Measurements from ENCODE around the gene ATP11B.
A peak's percentile ranks its signal among the peaks of the same experiment; 100 is the strongest.

ATP11B gene
- total RNA-seq, result 218 to 253 (median 243) reads per million in 4 donors

DNA sequence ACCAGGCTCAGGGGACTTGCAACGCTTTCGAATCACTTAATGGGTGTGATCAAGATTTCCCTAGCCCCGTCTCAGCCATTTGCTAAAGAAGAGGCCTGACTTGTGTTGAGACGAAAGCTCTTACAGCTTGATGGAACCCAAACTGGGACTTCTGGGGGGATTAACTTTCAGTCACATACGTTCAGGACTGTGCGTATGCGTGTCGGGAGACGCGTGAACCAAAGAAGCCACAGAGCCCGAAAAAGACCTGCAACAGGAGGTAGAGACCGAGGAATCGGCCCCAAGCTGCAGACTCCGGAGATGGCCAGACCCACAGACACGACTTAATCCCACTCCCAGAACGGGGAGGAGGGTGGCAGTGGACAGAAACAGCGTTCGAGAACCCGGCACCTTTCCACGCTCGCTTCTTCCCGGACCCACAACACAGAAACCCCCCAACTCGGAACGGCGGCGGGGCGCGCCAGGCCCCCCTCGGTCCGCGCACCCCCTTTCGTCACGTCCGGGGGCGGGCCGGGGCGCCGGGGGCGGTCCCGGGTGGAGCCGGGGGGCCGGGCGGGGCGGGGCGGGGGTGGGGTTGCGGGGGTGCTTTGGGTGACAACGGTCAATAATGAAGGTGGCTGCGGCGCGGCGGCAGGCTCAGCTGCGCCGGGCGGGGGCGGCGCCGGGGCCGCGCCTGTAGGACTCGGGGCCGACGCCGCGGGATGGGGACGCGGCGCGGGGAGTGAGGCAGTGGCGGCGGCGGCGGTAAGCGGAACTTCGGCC is at the start of gene ATP11B:
Gene ATP11B, plus strand, starts transcription at position 604 of the 762 bp plus-strand sequence. CDS start 256 bp downstream, outside the sequence.
- DNase-seq, result peak; percentile 70 to 82 (median 71)

DNA sequence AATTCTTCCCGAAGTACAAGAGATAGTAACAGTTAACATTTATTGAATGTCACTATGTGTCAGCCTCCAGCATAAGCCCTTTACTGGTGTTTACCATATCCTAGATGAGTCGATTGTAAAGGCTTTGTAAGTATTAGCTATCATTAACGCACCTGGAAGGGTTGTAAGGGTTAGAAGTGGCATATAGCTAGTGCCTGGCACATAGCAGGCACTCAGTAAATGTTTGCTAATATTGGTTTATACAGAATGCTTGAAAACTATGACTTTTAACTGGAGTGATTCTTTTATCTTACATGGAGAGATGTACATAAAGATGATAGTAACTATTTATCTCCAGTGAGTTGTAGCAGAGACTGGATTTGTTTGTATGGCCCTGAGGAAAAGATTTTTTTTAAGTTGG is 46.3 kb upstream of the ATP11B start:
- DNase-seq, result no peak

DNA sequence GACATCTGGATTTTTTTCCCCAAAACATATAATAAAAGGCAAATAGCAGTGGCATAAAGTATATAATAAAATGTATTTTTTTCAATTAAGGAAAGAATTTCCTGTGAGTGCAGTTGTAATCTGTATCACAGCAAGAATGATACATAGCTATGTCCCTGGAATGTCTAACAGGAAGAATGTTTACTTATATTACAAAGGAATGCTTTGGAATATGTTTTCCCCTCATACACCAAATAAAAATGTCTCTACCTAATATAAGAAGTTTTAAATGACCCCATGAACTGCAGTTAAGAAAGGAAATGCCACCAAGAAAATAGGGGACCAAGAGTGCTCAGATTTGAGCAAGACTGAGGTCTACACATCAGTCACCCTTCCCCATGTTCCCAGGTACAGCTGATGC is 38.0 kb upstream of the ATP11B start:
- no peak for DNase-seq

DNA sequence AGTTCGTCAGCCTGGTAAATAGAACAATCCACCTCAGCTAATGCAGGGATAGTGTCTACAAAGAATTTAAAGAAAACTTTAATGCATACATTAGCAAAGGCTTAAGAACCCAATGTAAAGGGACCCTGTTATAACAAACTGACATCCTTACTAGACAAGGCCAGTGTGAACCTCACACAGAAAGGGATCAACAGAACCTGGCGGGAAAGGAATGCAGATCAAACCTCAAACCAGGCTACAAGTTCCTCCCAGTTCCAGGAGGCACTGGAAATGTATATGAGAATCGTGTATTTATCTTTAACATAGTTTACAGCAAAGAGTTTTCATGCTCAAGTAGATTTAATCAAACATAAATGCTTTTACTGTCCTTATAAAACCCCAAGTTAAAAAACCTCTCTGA is 37.6 kb upstream of the ATP11B start:
- DNase-seq, result no peak

DNA sequence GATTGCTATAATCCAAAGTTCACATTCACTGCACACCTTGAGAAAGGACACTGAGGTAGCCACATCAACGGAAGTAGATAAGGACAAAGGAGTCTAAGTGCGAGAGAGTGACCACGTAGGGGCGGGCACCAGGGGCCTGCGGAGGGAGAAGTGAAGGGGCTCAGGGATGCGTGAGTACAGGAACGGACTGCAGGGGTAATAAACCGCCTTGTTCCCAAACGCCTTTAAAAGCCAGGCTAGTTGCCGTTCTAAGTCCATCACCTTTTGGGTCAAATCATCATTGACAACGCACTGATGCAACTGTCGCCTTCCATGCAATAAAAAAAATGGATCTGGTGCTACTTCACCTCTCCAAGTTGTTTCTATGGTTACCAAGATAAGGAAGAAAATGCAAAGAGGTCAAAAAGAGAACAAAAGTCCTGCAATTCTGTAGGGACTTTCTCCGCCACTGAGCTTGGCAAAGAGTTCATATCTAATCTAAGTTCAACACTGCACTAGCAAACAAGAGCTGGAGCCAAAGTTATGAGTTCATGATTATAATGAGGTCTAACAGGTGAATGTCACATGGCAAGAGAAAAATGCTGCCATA is 32.6 kb upstream of the ATP11B start:
- no peak for DNase-seq

DNA sequence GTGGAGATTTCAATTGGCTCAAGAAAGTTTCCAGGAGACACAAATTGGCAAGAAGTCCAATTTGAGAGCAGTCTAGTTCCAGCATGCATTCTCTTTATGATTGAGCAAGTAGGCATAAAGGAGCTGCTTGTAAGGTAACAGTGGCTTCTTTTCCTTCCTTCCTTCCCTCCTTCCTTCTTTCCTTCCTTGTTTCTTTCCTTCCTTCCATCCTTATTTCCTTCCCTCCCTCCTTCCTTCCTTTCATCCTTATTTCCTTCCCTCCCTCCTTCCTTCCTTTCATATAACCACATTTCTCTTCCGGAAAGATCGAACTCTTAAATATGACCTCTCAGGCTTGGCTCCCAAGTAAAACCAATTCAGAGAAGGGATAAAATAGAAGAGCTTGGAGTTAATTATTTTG is 29.4 kb upstream of the ATP11B start:
- no peak for DNase-seq

DNA sequence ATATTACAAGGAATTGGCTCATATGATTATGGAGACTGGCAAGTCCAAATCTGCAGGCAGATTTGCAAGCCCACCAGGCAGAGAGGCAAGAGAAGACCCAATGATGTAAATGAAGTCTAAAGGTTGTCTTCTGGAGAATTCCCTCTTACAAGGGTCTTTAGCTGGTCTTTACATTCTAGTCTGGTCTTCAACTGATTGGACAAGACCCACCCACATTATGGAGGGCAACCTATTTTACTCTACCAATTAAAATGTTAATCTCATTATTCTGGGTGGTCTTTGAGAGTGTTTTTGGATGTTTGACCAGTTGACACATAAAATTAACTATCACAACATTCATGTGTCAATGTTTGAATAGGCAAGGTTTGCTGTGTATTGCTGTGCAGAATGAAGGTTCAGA is 28.0 kb upstream of the ATP11B start:
- no peak for DNase-seq

DNA sequence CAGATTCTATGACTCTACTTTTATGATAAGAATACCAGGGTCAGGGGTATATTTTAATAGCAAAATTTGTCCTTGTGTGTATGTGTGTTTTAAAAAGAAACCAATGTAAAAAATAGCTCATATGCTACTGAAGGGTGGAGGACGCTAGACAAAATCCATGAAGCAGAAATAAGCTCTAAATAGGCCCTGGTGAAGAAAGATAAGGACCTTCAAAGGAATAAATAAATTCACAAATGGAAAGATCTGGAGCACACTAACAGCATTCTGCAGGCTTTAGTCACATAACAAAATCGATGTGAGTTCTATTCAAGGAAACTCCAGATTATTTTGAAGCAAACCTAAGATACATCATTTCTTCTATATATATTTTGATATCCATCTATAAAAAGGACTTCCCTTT is 27.2 kb upstream of the ATP11B start:
- no peak for DNase-seq

DNA sequence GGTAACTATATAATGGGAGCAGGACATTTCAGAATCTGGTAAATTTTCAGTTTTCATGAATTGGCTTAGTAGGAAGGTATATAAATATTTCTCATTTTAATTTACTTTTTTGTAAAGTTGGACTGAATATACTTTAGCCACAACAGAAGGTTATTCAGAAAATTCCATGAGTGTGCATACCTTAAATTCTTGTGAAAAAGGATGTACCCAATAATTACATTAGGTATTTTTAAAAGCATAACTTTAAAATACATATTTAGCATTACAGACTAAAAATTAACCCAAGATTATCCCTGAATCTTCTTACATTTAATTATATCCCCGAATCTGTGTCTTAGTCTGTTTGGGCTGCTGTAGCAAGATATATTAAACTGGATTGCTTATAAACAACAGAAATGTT is 24.9 kb upstream of the ATP11B start:
- no peak for DNase-seq

DNA sequence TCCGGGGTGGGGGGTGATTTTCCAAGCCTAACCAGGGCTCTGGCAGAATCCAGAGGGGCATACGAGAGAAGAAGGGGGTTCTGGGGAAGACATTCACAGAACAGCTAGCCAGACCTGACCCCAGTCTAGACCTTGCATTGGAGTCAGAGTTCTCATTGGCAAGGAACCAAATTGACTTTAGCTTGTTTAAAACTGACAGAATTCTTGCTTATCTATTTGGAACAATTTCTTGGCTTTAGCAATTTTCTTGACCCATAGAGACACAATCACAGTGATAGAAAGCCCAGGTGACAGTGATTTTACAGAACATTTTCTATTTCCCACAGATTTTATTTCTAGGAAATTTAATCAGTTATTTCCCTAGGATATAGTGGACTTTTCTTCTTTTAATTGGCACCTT is 23.6 kb upstream of the ATP11B start:
- no peak for DNase-seq

DNA sequence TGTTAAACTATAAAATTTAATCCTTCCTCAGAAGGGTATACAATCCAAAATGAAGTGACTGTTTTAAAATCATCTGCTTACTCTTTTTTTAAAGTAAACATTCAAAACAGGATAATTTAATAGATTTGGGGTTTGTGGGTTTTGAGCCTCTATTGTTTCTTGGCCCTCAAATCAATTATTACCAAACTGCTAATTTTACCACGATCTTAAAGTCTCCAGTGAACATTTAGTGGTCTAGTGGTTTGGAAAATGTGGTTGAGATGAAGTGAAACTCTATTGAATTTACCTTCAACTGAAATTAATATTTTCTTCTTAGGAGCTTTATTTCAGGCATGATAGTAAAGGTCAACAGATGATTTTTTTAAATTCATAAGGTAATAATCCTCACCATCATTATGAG is 11.2 kb upstream of the ATP11B start:
- no peak for DNase-seq

DNA sequence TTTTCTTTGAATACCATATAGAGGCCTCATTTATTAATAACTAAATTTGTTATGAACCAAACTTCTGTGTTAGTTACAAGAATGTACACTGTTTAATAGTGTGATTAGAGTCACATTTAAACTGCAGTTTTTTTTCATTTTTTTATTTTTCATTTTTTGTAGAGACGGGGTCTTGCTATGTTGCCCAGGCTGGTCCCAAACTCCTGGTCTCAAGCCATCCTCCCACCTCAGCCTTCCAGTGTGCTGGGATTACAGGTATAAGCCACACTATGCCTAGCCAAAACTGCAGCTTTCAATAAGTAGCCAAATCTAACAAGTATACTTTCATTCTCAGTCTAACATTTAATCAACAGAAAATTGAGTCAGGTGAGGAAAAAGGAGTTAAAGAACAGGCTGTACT is 10.2 kb upstream of the ATP11B start:
- no peak for DNase-seq

DNA sequence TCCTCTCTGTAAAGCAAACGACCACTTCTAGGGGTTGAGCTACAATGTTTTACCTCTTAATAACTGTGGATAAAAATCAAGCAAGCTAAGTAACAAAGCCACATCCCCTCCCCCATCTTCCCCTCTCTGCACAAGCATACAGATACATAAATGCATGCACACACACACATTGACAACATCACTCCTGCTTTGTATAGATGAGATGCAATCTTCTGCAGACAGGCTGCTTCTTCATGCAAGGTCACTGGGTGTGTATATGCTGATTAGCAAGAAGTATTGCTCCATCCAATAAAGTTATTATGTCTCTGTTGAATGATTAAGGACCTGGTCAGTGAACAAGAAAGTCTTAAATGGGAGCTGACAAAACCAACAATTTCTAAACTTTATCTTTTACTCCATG is 8.8 kb upstream of the ATP11B start:
- no peak for DNase-seq

DNA sequence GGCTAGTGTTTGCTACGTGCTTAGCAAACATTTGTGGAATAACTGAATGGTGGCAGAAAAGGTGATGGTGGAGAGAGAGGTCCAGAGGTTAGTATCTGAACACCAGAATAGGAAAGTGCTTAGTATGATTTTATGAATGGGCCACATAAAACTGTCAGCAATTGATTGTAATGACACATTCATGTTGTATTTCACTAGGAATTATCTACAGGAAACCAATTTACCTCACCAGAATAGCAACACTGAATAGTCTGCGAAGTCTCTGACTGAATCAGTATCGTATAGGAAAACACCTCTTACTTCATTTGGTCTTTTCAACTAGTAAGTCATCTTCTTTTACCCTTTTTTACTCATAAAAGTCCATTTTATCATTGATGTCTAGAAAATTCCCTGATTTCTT is 8.2 kb upstream of the ATP11B start:
- DNase-seq, result no peak

DNA sequence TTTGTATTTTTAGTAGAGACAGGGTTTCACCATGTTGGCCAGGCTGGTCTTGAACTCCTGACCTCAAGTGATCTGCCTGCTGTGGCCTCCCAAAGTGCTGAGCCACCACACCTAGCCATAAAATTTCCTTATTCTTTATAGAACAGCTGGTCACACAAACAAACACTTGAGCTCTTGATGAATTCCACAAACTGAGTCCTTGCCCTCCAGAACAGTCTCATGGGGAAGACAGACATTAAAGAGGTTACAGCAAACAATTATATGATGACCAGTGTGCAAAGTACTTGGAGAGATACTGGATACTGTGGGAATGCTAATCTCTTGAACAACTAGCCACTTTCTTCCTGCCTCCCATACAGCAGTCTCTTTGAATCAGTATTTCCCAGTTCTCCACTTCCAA is 7.5 kb upstream of the ATP11B start:
- DNase-seq, result no peak

DNA sequence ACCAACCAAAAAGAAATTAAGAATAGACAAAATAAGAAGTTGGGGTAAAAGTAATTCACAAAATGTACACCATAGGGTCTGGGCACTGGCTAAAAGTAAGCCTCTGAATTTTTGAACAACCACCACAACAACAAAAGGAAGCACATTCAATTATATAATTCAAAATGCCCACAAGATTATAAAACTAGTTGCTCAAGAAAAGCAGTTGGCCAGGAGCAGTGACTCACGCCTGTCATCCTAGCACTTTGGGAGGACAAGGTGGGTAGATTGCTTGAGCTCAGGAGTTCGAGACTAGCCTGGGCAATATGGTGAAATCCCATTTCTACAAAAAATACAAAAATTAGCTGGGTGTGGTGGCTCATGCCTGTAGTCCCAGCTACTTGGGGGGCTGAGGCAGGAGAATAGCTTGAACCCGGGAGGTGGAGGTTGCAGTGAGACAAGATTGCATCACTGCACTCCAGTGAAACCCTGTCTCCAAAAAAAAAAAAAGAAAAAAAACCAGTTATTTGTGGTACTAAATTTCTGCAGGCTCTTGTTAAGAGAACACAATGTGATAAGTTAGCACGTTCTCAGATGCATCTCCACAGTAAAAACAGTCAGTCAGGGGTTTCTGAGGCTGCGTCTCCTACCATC is 6.6 kb upstream of the ATP11B start:
- no peak for DNase-seq

DNA sequence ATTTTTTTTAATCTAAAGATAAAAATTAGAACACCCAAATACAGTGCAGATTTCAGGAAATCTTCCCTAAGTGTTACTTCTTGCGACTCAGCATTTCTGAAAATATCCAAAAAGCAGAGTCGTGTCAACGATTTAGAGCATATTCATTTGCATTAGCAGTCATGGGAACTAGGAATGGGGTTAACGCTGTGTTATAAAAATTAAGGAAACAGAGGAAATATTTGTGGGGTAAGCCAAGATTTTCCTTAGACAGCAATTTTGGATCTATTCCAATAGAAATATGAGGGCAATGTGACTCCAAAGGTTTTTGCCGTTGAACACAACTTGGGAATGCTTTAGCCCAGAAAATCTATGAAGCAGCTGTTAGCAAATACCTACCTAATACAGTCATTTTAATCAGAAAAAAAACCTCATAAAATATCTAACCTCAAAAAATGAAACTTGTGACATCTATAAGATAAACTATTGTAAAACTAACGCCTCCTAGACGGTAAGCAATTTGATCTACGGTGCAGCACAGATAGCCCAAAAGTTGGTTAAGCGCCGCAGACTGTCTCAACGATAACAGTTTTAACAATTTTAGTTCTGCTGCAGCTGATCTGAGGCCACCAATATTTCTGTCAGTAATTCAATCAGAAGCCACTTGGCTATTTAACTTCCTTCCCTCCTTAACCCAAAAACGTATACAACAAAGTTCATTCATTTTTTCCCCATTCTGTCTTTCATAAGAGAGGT is 5.8 kb upstream of the ATP11B start:
- DNase-seq, result no peak

DNA sequence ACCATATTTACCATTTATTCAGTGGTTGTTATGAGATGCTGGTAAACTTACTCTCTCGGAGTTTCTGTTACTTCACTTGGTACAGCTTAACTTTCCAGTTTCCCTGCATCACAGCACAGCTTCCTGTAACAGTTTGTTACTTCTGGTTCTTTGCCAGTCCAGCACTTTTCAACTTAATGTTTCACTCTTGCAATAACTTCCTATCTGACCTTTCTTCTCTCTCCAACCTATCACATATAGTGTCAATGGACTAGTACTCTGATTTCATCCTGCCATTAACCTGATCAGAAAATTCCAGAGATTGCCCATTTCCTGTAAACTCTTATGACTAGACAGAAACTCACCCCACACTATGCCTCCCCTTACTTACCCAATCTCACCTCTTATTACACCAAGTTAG is 3.9 kb upstream of the ATP11B start:
- peak in 1 of 5 donors; percentile 43 for DNase-seq

DNA sequence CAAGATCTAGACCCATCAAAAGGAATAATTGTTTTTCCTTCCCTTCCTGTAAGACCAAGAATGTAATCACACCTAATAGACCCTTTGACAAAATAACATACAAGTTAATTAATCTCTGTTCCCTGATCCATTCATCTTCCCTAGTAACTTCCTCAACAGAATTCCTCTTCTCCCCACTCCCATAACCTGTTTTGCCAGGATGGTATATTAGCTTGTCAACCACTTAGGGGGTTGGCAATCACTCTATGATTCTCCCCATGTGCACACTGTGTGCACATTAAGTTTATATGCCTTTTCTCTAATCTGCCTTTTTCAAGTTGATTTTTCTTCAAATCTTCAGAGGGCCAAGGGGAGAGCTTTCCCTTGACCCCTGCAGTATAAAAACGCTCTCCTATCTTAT is 2.7 kb upstream of the ATP11B start:
- DNase-seq, result no peak

DNA sequence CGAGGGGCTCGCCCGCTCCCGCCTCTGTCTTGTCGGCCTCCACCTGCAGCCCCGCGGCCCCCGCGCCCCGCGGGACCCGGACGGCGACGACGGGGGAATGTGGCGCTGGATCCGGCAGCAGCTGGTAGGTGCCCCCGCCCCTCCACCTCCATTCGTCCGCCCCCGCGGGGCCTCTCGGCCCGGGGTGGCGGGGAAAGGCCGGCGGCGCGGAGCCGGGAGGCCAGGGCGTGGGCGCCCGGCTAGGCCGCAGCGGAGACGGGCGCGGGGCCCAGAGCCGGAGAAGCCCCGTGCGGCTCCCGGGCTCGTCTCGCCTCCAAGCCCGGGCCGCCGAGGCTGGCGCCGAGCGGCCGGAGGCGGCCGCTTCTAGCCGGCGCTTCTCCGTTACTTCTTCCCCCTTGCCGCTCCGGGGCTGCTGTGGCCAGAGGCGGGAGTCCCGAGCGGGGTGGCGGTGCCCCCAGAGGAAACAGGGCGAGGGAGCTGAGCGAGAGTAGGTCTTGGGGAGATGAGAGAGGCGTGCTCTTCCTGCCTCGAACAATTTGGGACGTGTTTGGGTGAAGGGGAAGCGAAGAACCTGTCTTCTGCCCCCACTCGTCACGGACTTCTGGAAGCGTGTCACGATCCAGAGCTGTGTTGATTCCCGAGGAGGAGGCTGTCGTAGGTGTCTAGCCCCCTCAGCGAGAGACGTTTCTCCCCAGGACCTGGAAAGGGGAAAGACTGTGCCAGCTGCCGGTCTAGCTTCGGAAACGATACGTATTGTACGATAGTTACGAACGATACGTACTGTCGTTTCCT is 555 bp downstream of the ATP11B start:
- DNase-seq, result peak in 4 of 5 donors; percentile 11 to 74 (median 29)

DNA sequence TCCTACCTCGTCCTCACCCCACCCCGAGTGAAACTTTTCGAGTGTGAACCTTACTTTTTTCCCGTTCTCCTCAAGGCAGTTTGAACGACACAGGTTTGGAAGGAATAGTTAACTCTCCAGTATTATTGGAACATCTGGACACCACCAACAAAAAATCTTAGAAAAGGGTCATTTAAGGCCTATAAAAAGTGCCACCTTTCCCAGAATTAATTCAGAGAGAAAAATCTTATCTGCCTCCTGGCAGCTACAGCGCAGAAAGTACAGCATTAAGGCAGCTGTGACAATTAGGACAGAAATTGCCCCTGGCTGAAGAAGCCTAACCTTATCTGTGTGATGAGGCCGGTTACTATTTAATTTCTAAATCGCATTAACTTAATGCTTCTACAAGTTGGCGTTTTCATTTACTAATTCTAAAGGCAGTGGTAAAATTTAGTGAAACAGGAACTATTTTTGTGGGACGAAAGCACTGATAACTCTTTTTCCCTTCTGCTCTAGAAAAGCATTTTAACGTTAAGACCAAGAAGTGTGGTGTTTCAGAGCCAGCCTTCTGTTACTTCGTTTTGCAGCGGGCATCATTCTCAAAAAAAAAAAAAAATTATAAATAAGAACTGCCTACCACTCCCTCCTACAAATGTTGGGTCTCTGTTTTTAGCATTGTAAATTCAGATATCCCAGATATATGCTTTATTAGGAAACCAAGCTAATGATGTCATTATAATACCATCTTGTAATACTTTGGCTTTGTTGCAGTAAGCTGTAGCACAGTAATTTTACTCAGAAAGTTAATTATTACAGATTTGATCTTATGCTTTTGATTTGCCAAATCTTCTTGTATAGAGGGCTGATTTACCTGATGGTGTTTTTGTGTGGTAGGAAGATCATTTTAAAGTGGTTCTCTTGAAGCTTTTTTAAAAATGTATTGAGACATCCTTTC is 1.4 kb downstream of the ATP11B start:
- DNase-seq, result no peak
